Hindlimb muscle (tissue), 1 donor: Measurements from ENCODE around the gene TXNRD2. TPM values are rescaled to one million over a fixed set of nuclear protein-coding genes. Genes with fewer than 3 reads are reported as not detected.
A peak's percentile ranks its signal among the peaks of the same experiment; 100 is the strongest.

ENCODE experiments used
- DNase-seq: peaks from one replicate; pipeline ENCODE4 v3.0.0-alpha.2; 2013
- polyA plus RNA-seq: library from polyadenylated mRNA; unstranded; fragments of 120-200 nt; gene quantifications from one replicate; pipeline ENCODE4 v1.2.1, GENCODE V29; 2013; ENCODE audit not compliant: insufficient read length

The TXNRD2 gene
- polyA plus RNA-seq = 22.9 TPM

GRCh38 chr22:19941365-19942082, at the start of gene TXNRD2, which contains the start of gene COMT:
Gene TXNRD2, minus strand, starts transcription at chr22:19941818. Its CDS starts 15 bp downstream, at chr22:19941803.
Gene COMT, plus strand, starts transcription at chr22:19941772. Its CDS starts 20,755 bp downstream, at chr22:19962527.
- DNase-seq = peak; percentile 68

- no peak for DNase-seq
Measured at GRCh38 chr22:19991395-19991644, 49.7 kb upstream of the TXNRD2 start.

GRCh38 chr22:19990609-19991394, 49.2 kb upstream of the TXNRD2 start:
- no peak for DNase-seq

- DNase-seq = no peak
Measured at GRCh38 chr22:19990188-19990587, 48.6 kb upstream of the TXNRD2 start.

- DNase-seq = no peak
Measured at GRCh38 chr22:19989725-19990067, 48.1 kb upstream of the TXNRD2 start.

- DNase-seq = no peak
Measured at GRCh38 chr22:19988965-19989724, 47.5 kb upstream of the TXNRD2 start.

GRCh38 chr22:19988331-19988808, 46.8 kb upstream of the TXNRD2 start:
- DNase-seq = no peak

- no peak for DNase-seq
Measured at GRCh38 chr22:19987394-19988306, 46.0 kb upstream of the TXNRD2 start.

GRCh38 chr22:19986410-19987341, 45.1 kb upstream of the TXNRD2 start:
- DNase-seq = peak; percentile 83

GRCh38 chr22:19986011-19986409, 44.4 kb upstream of the TXNRD2 start:
- DNase-seq = no peak

GRCh38 chr22:19984851-19985811, 43.5 kb upstream of the TXNRD2 start:
- no peak for DNase-seq

- no peak for DNase-seq
Measured at GRCh38 chr22:19984201-19984753, 42.7 kb upstream of the TXNRD2 start.

- no peak for DNase-seq
Measured at GRCh38 chr22:19983741-19984140, 42.1 kb upstream of the TXNRD2 start.

- DNase-seq = no peak
Measured at GRCh38 chr22:19982991-19983578, 41.5 kb upstream of the TXNRD2 start.

- DNase-seq = no peak
Measured at GRCh38 chr22:19981961-19982920, 40.6 kb upstream of the TXNRD2 start.

GRCh38 chr22:19981171-19981960, 39.7 kb upstream of the TXNRD2 start:
- DNase-seq = no peak

GRCh38 chr22:19980766-19981165, 39.1 kb upstream of the TXNRD2 start:
- no peak for DNase-seq
